Loucy (cell line): ENCODE measurements around the gene FARS2.

Source experiments
- H2AFZ ChIP-seq: fragments of 200-600 bp; sonication (generic); 2 replicates; pipeline ENCODE4 v1.6.0; 2016; ENCODE audit warnings: antibody characterized with exemption, mild to moderate bottlenecking, low read length, moderate library complexity
- H3F3A ChIP-seq: fragments of 200-600 bp; 2 replicates; pipeline ENCODE4 v1.6.0; 2016; ENCODE audit warnings: antibody characterized with exemption, low read depth, mild to moderate bottlenecking
- H3K27me3 ChIP-seq: fragments of 200-600 bp; sonication (generic); 2 replicates; pipeline ENCODE4 v1.6.1; 2014; ENCODE audit warnings: low read length, mild to moderate bottlenecking; ENCODE audit not compliant: insufficient read depth, poor library complexity, severe bottlenecking
- H3K36me3 ChIP-seq: fragments of 200-600 bp; sonication (generic); 2 replicates; pipeline ENCODE4 v1.6.1; 2016; ENCODE audit warnings: low read length; ENCODE audit not compliant: insufficient read depth
- H3K4me1 ChIP-seq: fragments of 200-600 bp; sonication (generic); 2 replicates; pipeline ENCODE4 v1.5.1; 2014; ENCODE audit warnings: low read length, mild to moderate bottlenecking; ENCODE audit not compliant: insufficient read depth, poor library complexity, severe bottlenecking
- H3K4me2 ChIP-seq: fragments of 200-600 bp; sonication (generic); 2 replicates; pipeline ENCODE4 v1.6.0; 2014; ENCODE audit warnings: antibody characterized with exemption, low read length, low read depth, mild to moderate bottlenecking; ENCODE audit not compliant: poor library complexity, severe bottlenecking
- H3K4me3 ChIP-seq: fragments of 200-600 bp; sonication (generic); 2 replicates; pipeline ENCODE4 v1.5.1; 2014; ENCODE audit warnings: low read length, mild to moderate bottlenecking, mixed read lengths; ENCODE audit not compliant: poor library complexity, severe bottlenecking
- H3K79me2 ChIP-seq: fragments of 200-600 bp; sonication (generic); 2 replicates; pipeline ENCODE4 v1.6.1; 2014; ENCODE audit warnings: low read length; ENCODE audit not compliant: insufficient read depth
- H3K9ac ChIP-seq: fragments of 200-600 bp; sonication (generic); 2 replicates; pipeline ENCODE4 v1.6.0; 2014; ENCODE audit warnings: mild to moderate bottlenecking, low read depth, low read length, moderate library complexity; ENCODE audit not compliant: poor library complexity, severe bottlenecking
- H3K9me2 ChIP-seq: fragments of 200-600 bp; sonication (generic); replicated peaks from 2 replicates; pipeline ENCODE4 v1.6.1; 2016; ENCODE audit warnings: low read depth, low read length, mixed read lengths
- H3K9me3 ChIP-seq: fragments of 200-600 bp; sonication (generic); 2 replicates; pipeline ENCODE4 v1.6.1; 2014; ENCODE audit warnings: mild to moderate bottlenecking, antibody characterized with exemption, low read length, low read depth; ENCODE audit not compliant: insufficient read depth
- H4K20me1 ChIP-seq: fragments of 200-600 bp; sonication (generic); 2 replicates; pipeline ENCODE4 v1.6.0; 2014; ENCODE audit warnings: antibody characterized with exemption, low read length, mild to moderate bottlenecking; ENCODE audit not compliant: insufficient read depth, poor library complexity, severe bottlenecking
- CTCF ChIP-seq: fragments of 200-600 bp; sonication (generic); conservative IDR thresholded peaks from 2 replicates; pipeline ENCODE4 v1.5.1; 2014; ENCODE audit warnings: mild to moderate bottlenecking, antibody characterized with exemption, low read length
- EZH2phosphoT487 ChIP-seq: fragments of 200-600 bp; IDR thresholded peaks from 2 replicates; pipeline ENCODE4 v1.6.1; 2018; ENCODE audit warnings: antibody characterized with exemption, mild to moderate bottlenecking, moderate library complexity, borderline replicate concordance

FARS2 gene

GRCh38 chr6:5286780-5287179 lies 25.5 kb downstream of the FARS2 start:
- no peak overlapping the region for H3K4me3 ChIP-seq
- no peaks in the 10 kb centered on the region for H3K27me3 ChIP-seq
- no peaks in the 10 kb centered on the region for H3K9me2 ChIP-seq
- H3K79me2 ChIP-seq: peaks cover 8% of the 10 kb centered on the region; the same call in 1 of the 2 replicates
- H3K9ac ChIP-seq: no peak overlapping the region
- TF ChIP-seq CTCF (no peak), EZH2phosphoT487 (no peak)
- H3K36me3 ChIP-seq: no peaks in the 10 kb centered on the region
- H3K9me3 ChIP-seq: no peaks in the 10 kb centered on the region
- H3K4me1 ChIP-seq: peaks cover 6% of the 10 kb centered on the region
- H3F3A ChIP-seq: no peaks in the 10 kb centered on the region
- H4K20me1 ChIP-seq: no peaks in the 10 kb centered on the region
- no peak overlapping the region for H3K4me2 ChIP-seq
- no peak overlapping the region for H2AFZ ChIP-seq

DNA sequence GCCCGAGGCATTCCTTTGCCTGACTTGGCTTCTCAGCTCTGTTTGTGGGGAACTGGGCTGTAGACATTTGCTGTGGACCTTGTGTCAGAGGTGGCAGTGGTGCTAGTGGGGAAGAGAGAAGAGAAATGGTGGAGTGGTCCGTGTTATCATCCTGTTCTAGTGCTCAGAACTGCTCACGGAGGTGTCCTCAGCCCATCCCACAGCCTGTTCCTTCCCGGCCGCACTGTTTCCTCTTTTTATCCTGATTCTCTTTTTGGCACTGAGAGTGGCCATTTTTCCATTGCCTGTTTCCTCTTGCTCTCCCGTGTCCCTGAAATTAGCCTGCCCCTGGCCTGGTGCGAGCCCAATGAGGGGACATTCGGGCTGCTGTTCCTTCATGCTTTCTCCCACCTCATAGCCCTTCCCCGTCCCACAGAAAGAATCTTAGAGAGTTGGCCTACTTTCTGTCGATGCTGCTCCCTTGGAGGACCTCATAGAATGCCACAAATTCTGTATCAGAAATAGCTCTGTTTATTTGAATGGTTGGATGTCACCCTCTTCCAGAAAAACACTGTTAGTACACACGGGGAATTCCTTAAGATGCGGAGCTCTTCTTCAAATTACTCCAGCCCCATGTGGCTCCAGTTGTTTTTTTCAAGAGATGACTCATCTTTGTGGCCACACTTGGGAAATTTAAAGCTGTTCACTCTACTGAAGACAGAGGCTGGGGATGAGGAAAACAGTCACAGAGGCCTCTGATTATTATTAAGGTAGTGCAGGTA lies 26.1 kb downstream of the FARS2 start:
- Histone ChIP-seq H3K79me2 (peaks cover 2% of the 10 kb centered on the region), H3K4me3 (no peak overlapping the region), H4K20me1 (no peaks in the 10 kb centered on the region), H3F3A (no peaks in the 10 kb centered on the region), H3K9me2 (no peaks in the 10 kb centered on the region), H3K4me1 (peaks cover 6% of the 10 kb centered on the region), H3K36me3 (no peaks in the 10 kb centered on the region), H3K4me2 (no peak overlapping the region), H2AFZ (no peak overlapping the region), H3K9me3 (no peaks in the 10 kb centered on the region), H3K27me3 (no peaks in the 10 kb centered on the region), H3K9ac (no peak overlapping the region)
- TF ChIP-seq CTCF (no peak), EZH2phosphoT487 (no peak)

DNA sequence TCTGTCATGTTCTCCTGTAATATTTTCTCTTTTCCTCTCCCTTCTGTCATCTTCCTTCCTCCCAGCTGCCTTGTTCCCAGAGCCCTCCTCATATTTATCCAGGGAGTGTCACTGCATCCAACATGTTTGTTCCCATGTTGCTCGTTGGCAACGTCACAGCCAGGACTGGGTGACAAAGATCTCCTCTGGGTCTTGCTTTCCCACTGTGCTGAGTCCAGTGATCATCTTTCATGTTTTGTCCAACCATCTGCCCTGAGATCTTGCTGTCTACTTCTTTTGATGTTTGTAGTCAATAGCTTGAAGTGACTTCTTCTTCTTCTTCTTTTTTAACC lies 26.6 kb downstream of the FARS2 start:
- Histone ChIP-seq H3K36me3 (no peaks in the 10 kb centered on the region), H4K20me1 (no peaks in the 10 kb centered on the region), H3K4me3 (no peak overlapping the region), H3K9ac (no peak overlapping the region), H2AFZ (no peak overlapping the region), H3K27me3 (no peaks in the 10 kb centered on the region), H3K4me2 (no peak overlapping the region), H3K4me1 (peaks cover 6% of the 10 kb centered on the region), H3K9me3 (no peaks in the 10 kb centered on the region), H3K9me2 (no peaks in the 10 kb centered on the region), H3K79me2 (peaks cover 2% of the 10 kb centered on the region), H3F3A (no peaks in the 10 kb centered on the region)
- TF ChIP-seq EZH2phosphoT487 (no peak), CTCF (no peak)
